CD14-positive monocyte (primary cell): ENCODE results near the gene CNPY1. TPM values are rescaled to one million over a fixed set of nuclear protein-coding genes. Genes with fewer than 3 reads are reported as not detected.

Source experiments
- DNase-seq, 3 donors: peaks; one replicate each; pipeline ENCODE4 v3.0.0-alpha.2; 2011 to 2022
- H2AFZ ChIP-seq: 2 replicates; pipeline ENCODE4 v1.6.0; 2012; ENCODE audit warnings: mild to moderate bottlenecking, low read depth, low read length, inconsistent platforms; ENCODE audit not compliant: insufficient read depth, poor library complexity, severe bottlenecking
- H3K27ac ChIP-seq, 2 donors: 1 replicate in 1 of 2; 2 replicates in 1 of 2; pipeline ENCODE4 v1.5.1; 2012 to 2013; ENCODE audit warnings: low read length in 2 of 2, control low read depth in 1 of 2, inconsistent platforms in 1 of 2, low read depth in 1 of 2, mild to moderate bottlenecking in 1 of 2
- H3K27me3 ChIP-seq, 2 donors: one replicate each; pipeline versions ENCODE4 v1.6.0 to v1.6.1; 2011 to 2013; ENCODE audit warnings: low read length in 2 of 2; ENCODE audit not compliant: control insufficient read depth in 2 of 2, insufficient read depth in 2 of 2
- H3K36me3 ChIP-seq, 2 donors: replicated peaks in 1 of 2; 1 replicate in 1 of 2; 2 replicates in 1 of 2; pipeline versions ENCODE4 v1.5.1 to v1.6.1; 2012 to 2013; ENCODE audit warnings: low read length in 2 of 2, control low read depth in 1 of 2, inconsistent platforms in 1 of 2, mild to moderate bottlenecking in 1 of 2; ENCODE audit not compliant: insufficient read depth in 2 of 2, control insufficient read depth in 1 of 2
- H3K4me1 ChIP-seq, 2 donors: 1 replicate in 1 of 2; 2 replicates in 1 of 2; pipeline versions ENCODE4 v1.5.1 to v1.6.1; 2012 to 2013; ENCODE audit warnings: low read length in 2 of 2, control low read depth in 1 of 2, inconsistent platforms in 1 of 2, mild to moderate bottlenecking in 1 of 2, moderate library complexity in 1 of 2; ENCODE audit not compliant: insufficient read depth in 2 of 2, control insufficient read depth in 1 of 2
- H3K4me2 ChIP-seq: replicated peaks from 2 replicates; pipeline ENCODE3; 2012; ENCODE audit warnings: low read length, moderate library complexity, mild to moderate bottlenecking; ENCODE audit not compliant: poor library complexity, severe bottlenecking; ENCODE audit errors: extremely low read depth
- H3K4me3 ChIP-seq, 3 experiments: fragments of 200-600 bp in 1 of 3; sonication (generic) in 1 of 3; replicated peaks in 1 of 3; 1 replicate in 2 of 3; 2 replicates in 1 of 3; pipeline ENCODE4 v1.5.1; 2011 to 2013; ENCODE audit warnings: low read length in 3 of 3, mild to moderate bottlenecking in 3 of 3, control low read depth in 2 of 3, low read depth in 2 of 3, inconsistent platforms in 1 of 3, moderate library complexity in 1 of 3
- H3K79me2 ChIP-seq: 2 replicates; pipeline ENCODE4 v1.6.0; 2012; ENCODE audit warnings: mild to moderate bottlenecking, control low read depth, inconsistent platforms, low read length, moderate library complexity; ENCODE audit not compliant: insufficient read depth
- H3K9ac ChIP-seq: 2 replicates; pipeline ENCODE4 v1.6.0; 2017; ENCODE audit warnings: low read length, mild to moderate bottlenecking; ENCODE audit not compliant: insufficient read depth, poor library complexity, severe bottlenecking
- H3K9me3 ChIP-seq, 2 donors: replicated peaks in 1 of 2; 1 replicate in 1 of 2; 2 replicates in 1 of 2; pipeline versions ENCODE4 v1.5.1 to v1.6.1; 2012 to 2013; ENCODE audit warnings: low read length in 2 of 2, control low read depth in 1 of 2; ENCODE audit not compliant: control insufficient read depth in 1 of 2, insufficient read depth in 1 of 2
- H4K20me1 ChIP-seq: 2 replicates; pipeline ENCODE4 v1.6.0; 2012; ENCODE audit warnings: mild to moderate bottlenecking, low read length, control low read depth, moderate library complexity; ENCODE audit not compliant: insufficient read depth
- H3K27ac Mint-ChIP-seq, 7 donors: one replicate each; pipeline ENCODE4 v1.8.0; 2020; ENCODE audit warnings: mild to moderate bottlenecking in 7 of 7, mixed read lengths in 7 of 7, moderate library complexity in 6 of 7, inconsistent platforms in 2 of 7
- H3K27me3 Mint-ChIP-seq, 3 donors: one replicate each; pipeline ENCODE4 v1.8.0; 2021 to 2022; ENCODE audit warnings: low read depth in 3 of 3, mild to moderate bottlenecking in 3 of 3, mixed read lengths in 3 of 3, moderate library complexity in 3 of 3, inconsistent platforms in 1 of 3
- H3K36me3 Mint-ChIP-seq, 2 donors: one replicate each; pipeline ENCODE4 v1.8.0; 2020; ENCODE audit warnings: mixed read lengths in 2 of 2, inconsistent platforms in 1 of 2, mild to moderate bottlenecking in 1 of 2
- H3K4me1 Mint-ChIP-seq: one replicate; pipeline ENCODE4 v1.8.0; 2020; ENCODE audit warnings: mild to moderate bottlenecking, mixed read lengths
- H3K4me3 Mint-ChIP-seq, 2 donors: one replicate each; pipeline ENCODE4 v1.8.0; 2020; ENCODE audit warnings: mild to moderate bottlenecking in 2 of 2, mixed read lengths in 2 of 2, moderate library complexity in 1 of 2
- H3K9me3 Mint-ChIP-seq, 7 donors: one replicate each; pipeline ENCODE4 v1.8.0; 2020 to 2022; ENCODE audit warnings: mixed read lengths in 7 of 7, mild to moderate bottlenecking in 6 of 7, moderate library complexity in 6 of 7, inconsistent platforms in 2 of 7
- CTCF ChIP-seq: fragments of 200-600 bp; IDR thresholded peaks from one replicate; pipeline ENCODE4 v1.8.0; 2022; ENCODE audit warnings: antibody characterized with exemption, mild to moderate bottlenecking
- WGBS: methylation state at CpG from one replicate; pipeline ENCODE4 v1.1.5; 2013; ENCODE audit warnings: missing lambda C conversion rate; ENCODE audit not compliant: insufficient coverage; 5-methylcytosine and 5-hydroxymethylcytosine counted together
- intact Hi-C, 2 donors: fragments of 100-400 bp; cut with micrococcal nuclease; formaldehyde crosslinking; loops; one replicate each; pipeline versions ENCODE4 v1.15.0 to v1.15.1; 2023
- polyA plus RNA-seq, 3 donors: library from polyadenylated mRNA; depleted of rRNA in 1 of 3; unstranded in 2 of 3; stranded (reverse) in 1 of 3; fragments of 300-500 nt in 2 of 3; fragments of >200 nt in 1 of 3; fragmentation: Illumina TruSeq in 2 of 3; gene quantifications; 1 replicate in 2 of 3; 2 replicates in 1 of 3; pipeline ENCODE4 v1.2.3, GENCODE V29; 2012 to 2021

Gene CNPY1
- polyA plus RNA-seq, 3 donors: not detected

- peak overlapping the region in 1 of 3 experiments; percentile 40 for H3K4me3 ChIP-seq
- 93% methylated on average over 17 of the region's 29 CpGs for WGBS
- Mint-ChIP-seq H3K27ac (peak overlapping the region; percentile 94 to 99 (median 97)), H3K36me3 (no peaks in the 10 kb centered on the region), H3K4me1 (peaks cover 83% of the 10 kb centered on the region), H3K27me3 (peaks cover 0 to 1% (median 0%) of the 10 kb centered on the region in 3 donors), H3K9me3 (peaks cover 0 to 4% (median 0%) of the 10 kb centered on the region in 7 donors), H3K4me3 (no peak overlapping the region)
- peaks cover 6% of the 10 kb centered on the region for H3K79me2 ChIP-seq
- no peaks in the 10 kb centered on the region for H3K27me3 ChIP-seq
- H3K9ac ChIP-seq: peak overlapping the region; percentile 39
- no peaks in the 10 kb centered on the region for H3K36me3 ChIP-seq
- TF ChIP-seq CTCF: no peak
- no peak for DNase-seq
- H3K27ac ChIP-seq: peak overlapping the region; percentile 84 to 86
- H3K9me3 ChIP-seq: no peaks in the 10 kb centered on the region
- H2AFZ ChIP-seq: peak overlapping the region; percentile 55
- no peaks in the 10 kb centered on the region for H4K20me1 ChIP-seq
- intact Hi-C loops: no loop called here
- H3K4me1 ChIP-seq: peaks cover 76 to 90% of the 10 kb centered on the region in 2 donors
- H3K4me2 ChIP-seq: peak overlapping the region; percentile 50
These were observed 42.9 kb upstream of the CNPY1 start for GRCh38 chr7:155589001-155589980.

GRCh38 chr7:155588468-155588998, 42.2 kb upstream of the CNPY1 start:
- Mint-ChIP-seq H3K4me3 (no peak overlapping the region), H3K36me3 (no peaks in the 10 kb centered on the region), H3K9me3 (peaks cover 0 to 4% (median 0%) of the 10 kb centered on the region in 7 donors), H3K4me1 (peaks cover 76% of the 10 kb centered on the region), H3K27me3 (peaks cover 0 to 4% (median 1%) of the 10 kb centered on the region in 3 donors), H3K27ac (peak overlapping the region in 6 of 7 donors; percentile 95 to 99 (median 98))
- H3K79me2 ChIP-seq: peaks cover 6% of the 10 kb centered on the region
- TF ChIP-seq CTCF: no peak
- H3K9ac ChIP-seq: no peak overlapping the region
- 93% methylated on average over 8 of the region's 10 CpGs for WGBS
- peak overlapping the region in 1 of 2 donors; percentile 84 for H3K27ac ChIP-seq
- H3K4me1 ChIP-seq: peaks cover 69 to 84% of the 10 kb centered on the region in 2 donors
- no peak overlapping the region for H3K4me2 ChIP-seq
- H3K36me3 ChIP-seq: no peaks in the 10 kb centered on the region
- intact Hi-C loops: no loop called here
- no peaks in the 10 kb centered on the region for H3K27me3 ChIP-seq
- no peak overlapping the region for H3K4me3 ChIP-seq
- no peaks in the 10 kb centered on the region for H4K20me1 ChIP-seq
- DNase-seq: no peak
- H2AFZ ChIP-seq: no peak overlapping the region
- no peaks in the 10 kb centered on the region for H3K9me3 ChIP-seq
